Naive B cell (primary cell): ENCODE results near the gene ACSL1. TPM values are rescaled to one million over a fixed set of nuclear protein-coding genes. Genes with fewer than 3 reads are reported as not detected.
"Not testable (repeated sequence)": the region's sequence is repeated elsewhere in the genome, so short reads cannot be mapped to it uniquely, and the experiment has no call there.

Experiments used
- ATAC-seq, 2 donors: fragments of 150-1000 bp; cut with Tn5 transposase; 2 replicates each; pipeline ENCODE4 v1.10.0; 2021; ENCODE audit warnings: low read depth in 2 of 2, mild to moderate bottlenecking in 2 of 2, moderate library complexity in 2 of 2
- DNase-seq: peaks from one replicate; pipeline ENCODE4 v3.0.0; 2022
- H3K27ac Mint-ChIP-seq, 6 donors: one replicate each; pipeline ENCODE4 v1.8.0; 2020 to 2022; ENCODE audit warnings: mild to moderate bottlenecking in 6 of 6, mixed read lengths in 6 of 6, moderate library complexity in 5 of 6, inconsistent platforms in 2 of 6
- H3K27me3 Mint-ChIP-seq, 3 donors: one replicate each; pipeline ENCODE4 v1.8.0; 2021 to 2022; ENCODE audit warnings: mixed read lengths in 3 of 3, mild to moderate bottlenecking in 1 of 3
- H3K36me3 Mint-ChIP-seq, 2 donors: one replicate each; pipeline ENCODE4 v1.8.0; 2020 to 2022; ENCODE audit warnings: mixed read lengths in 2 of 2, inconsistent platforms in 1 of 2, mild to moderate bottlenecking in 1 of 2
- H3K4me1 Mint-ChIP-seq, 3 donors: one replicate each; pipeline ENCODE4 v1.8.0; 2020 to 2022; ENCODE audit warnings: mixed read lengths in 3 of 3, inconsistent platforms in 1 of 3, mild to moderate bottlenecking in 1 of 3, moderate library complexity in 1 of 3
- H3K4me3 Mint-ChIP-seq, 8 donors: one replicate each; pipeline ENCODE4 v1.8.0; 2020 to 2022; ENCODE audit warnings: mild to moderate bottlenecking in 8 of 8, mixed read lengths in 8 of 8, moderate library complexity in 8 of 8, inconsistent platforms in 2 of 8
- H3K9me3 Mint-ChIP-seq, 7 donors: one replicate each; pipeline ENCODE4 v1.8.0; 2020 to 2022; ENCODE audit warnings: mixed read lengths in 7 of 7, mild to moderate bottlenecking in 5 of 7, inconsistent platforms in 2 of 7, moderate library complexity in 1 of 7
- polyA plus RNA-seq, 6 donors: library from polyadenylated mRNA; unstranded; fragments of 300-500 nt; fragmentation: Illumina TruSeq; gene quantifications; one replicate each; pipeline ENCODE4 v1.2.3, GENCODE V29; 2021; ENCODE audit warnings: low read depth in 6 of 6

Gene ACSL1
- polyA plus RNA-seq, 6 donors from 2014 or later: 5.0 to 10.1 (median 6.8) TPM

DNA sequence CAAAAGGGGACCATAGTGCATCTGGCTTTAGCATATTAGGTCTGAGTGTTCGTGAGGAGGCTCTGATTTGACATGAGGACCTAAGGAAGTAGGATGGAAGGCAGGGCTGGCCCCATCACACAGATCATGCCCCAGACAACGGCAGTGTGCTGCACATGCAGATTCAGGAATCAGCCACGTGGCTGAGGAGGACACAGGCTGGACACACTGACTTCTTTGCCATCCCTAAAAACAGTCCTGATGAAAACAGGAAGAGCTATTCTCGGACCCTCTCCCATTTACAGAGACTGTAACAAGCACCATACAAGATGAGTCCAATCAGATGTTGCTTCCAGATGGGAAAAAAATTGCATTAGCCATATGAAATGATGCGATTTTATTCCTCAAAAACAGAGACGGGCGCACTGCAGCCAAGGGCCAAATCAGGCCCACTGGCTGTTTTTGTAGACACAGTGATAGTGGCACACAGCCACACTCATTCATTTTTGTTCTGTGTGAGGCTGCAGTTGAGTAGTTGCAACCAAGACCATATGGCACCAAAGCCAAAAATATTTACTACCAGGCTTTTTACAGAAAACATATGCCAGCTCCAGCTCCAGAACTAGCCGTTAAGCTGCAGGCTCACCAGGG, 41.0 kb downstream of the ACSL1 start:
- Mint-ChIP-seq H3K4me3 (no peak overlapping the region), H3K4me1 (peaks cover 15 to 26% (median 25%) of the 10 kb centered on the region in 3 donors), H3K9me3 (no peaks in the 10 kb centered on the region), H3K36me3 (peaks cover 0 to 9% of the 10 kb centered on the region in 2 donors), H3K27me3 (no peaks in the 10 kb centered on the region), H3K27ac (no peak overlapping the region)
- ATAC-seq (no peak), DNase-seq (no peak)

DNA sequence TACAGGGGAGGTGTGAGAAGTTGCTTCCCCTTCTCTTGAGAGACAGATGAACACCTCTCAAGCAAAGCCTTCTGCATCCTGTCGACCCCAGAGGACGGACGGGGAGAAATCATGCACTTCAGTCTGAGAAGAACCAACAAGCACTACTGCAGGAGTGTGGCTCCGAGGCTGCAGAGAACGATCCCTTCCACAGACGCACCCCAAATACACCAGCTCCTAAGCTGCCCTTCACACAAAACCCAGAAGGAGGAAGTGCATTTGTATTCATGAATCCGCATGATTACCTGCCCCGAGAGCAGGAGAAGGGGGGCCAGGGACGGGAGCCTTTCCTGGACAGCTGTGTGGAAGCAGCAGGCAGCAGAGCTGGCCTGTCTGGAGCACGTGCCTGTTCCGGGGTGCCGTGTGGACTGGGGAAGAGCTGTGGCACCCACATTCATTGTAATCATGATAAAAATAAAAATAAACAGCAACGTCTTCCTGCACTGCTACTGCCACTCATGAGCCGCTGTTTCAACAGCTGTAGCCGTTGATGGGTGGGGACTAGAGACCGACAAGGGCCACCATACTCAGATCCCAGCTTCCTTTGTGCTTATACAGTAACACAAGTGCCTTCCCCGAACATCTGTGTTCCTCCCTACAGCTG, 42.9 kb downstream of the ACSL1 start:
- Mint-ChIP-seq H3K9me3 (no peaks in the 10 kb centered on the region), H3K4me3 (peak overlapping the region; percentile 63 to 95 (median 88)), H3K36me3 (peaks cover 6 to 16% of the 10 kb centered on the region in 2 donors), H3K27me3 (no peaks in the 10 kb centered on the region), H3K27ac (peak overlapping the region; percentile 37 to 91 (median 82)), H3K4me1 (peaks cover 15 to 26% (median 25%) of the 10 kb centered on the region in 3 donors)
- DNase-seq: peak; percentile 37
- ATAC-seq: peak; percentile 81 to 84

DNA sequence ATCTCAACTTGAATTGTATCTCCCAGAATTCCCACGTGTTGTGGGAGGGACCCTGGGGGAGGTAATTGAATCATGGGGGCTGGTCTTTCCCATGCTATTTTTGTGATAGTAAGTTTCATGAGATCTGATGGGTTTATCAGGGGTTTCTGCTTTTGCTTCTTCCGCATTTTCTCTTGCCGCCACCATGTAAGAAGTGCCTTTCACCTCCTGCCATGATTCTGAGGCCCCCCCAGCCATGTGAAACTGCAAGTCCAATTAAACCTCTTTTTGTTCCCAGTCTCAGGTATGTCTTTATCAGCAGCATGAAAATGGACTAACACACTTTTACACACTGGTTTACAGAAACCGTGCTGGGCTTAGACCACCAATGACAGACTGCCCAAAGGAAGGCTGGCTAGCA, 46.6 kb downstream of the ACSL1 start:
- not testable (repeated sequence) for H3K27me3 Mint-ChIP-seq, DNase-seq, H3K9me3 Mint-ChIP-seq, ATAC-seq, H3K36me3 Mint-ChIP-seq, H3K4me3 Mint-ChIP-seq, H3K27ac Mint-ChIP-seq
- peaks cover 12 to 26% (median 25%) of the 10 kb centered on the region in 3 donors for H3K4me1 Mint-ChIP-seq

DNA sequence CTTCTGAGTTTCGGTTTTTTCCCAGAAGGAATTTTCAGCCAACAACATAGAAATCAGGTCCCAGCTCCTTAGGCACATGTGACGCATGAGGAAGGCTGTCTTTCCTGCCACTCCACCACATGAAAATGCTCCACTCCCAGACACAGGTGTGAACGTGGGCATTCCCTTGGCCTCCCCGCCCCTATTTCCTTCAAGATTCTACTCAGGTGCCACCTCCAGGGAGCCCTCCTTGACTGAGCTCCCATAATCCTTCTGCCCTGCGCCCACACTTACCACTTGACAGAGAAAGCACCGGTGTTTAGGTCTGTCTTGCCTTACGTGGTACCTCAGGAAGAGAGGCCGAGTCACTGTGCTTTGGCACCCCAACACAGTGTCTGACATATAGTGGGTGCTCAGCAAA, 47.4 kb downstream of the ACSL1 start:
- Mint-ChIP-seq H3K4me3 (no peak overlapping the region), H3K9me3 (no peaks in the 10 kb centered on the region), H3K36me3 (peaks cover 6 to 7% of the 10 kb centered on the region in 2 donors), H3K4me1 (peaks cover 12 to 20% (median 18%) of the 10 kb centered on the region in 3 donors), H3K27me3 (no peaks in the 10 kb centered on the region), H3K27ac (peak overlapping the region in 1 of 6 donors; percentile 32)
- DNase-seq: no peak
- no peak for ATAC-seq

DNA sequence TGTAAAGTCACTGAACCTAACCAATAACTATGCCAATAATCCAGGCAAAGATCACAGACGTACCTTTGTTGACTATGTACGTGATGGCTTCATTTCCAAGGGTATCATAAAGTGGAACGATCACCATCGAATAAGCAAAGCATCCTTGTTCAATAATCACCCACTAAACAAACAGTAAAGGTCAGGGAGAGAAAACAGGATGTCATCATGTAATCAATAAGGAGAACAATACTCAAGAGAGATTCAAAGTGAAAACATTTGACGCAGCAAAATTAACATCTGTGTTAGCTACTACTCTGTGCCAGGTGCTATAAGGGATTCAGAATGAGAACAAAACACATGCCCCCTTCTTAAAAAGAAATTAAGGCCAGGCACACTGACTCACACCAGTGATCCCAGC, 48.9 kb downstream of the ACSL1 start:
- H3K36me3 Mint-ChIP-seq: peaks cover 6 to 7% of the 10 kb centered on the region in 2 donors
- H3K9me3 Mint-ChIP-seq: no peaks in the 10 kb centered on the region
- peaks cover 0 to 5% (median 4%) of the 10 kb centered on the region in 3 donors for H3K4me1 Mint-ChIP-seq
- ATAC-seq: no peak
- H3K27ac Mint-ChIP-seq: peak overlapping the region in 2 of 6 donors; percentile 45 to 51
- H3K27me3 Mint-ChIP-seq: no peaks in the 10 kb centered on the region
- DNase-seq: no peak
- H3K4me3 Mint-ChIP-seq: no peak overlapping the region

DNA sequence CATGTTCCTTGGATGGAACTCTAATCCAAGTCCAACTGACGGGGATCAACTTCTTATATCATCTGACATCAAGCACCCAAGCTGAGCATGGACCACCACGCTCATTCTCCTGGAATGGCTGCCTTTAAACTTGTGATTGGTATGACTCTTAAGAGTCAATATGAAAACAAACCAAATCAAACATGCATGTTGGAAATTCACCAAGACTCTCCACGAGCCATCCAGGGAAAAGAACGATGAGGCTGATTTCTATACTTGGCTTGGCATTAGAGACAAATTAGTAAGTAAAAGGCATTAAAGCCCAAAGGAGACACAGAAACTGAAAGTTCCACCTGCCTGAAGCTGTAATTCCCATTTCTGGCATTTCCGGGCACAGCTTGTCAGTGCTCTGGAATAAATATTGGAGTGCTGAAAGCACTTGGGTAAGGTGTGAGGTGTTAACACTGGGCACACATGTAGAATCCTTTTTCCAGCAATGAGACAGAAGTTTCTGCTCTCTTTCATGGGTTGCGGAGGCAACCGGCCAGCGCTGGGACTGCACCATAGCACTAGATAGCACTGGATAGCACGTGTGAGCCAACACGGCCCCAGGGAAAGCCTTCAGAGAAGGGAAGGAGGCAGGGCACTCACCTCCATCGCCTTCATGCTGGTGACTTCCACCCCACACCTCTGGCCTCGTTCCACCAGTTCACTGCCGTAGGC, 49.8 kb downstream of the ACSL1 start:
- Mint-ChIP-seq H3K4me3 (no peak overlapping the region), H3K36me3 (peaks cover 6 to 7% of the 10 kb centered on the region in 2 donors), H3K9me3 (no peaks in the 10 kb centered on the region), H3K27ac (no peak overlapping the region), H3K27me3 (no peaks in the 10 kb centered on the region), H3K4me1 (no peaks in the 10 kb centered on the region)
- ATAC-seq (no peak), DNase-seq (no peak)

DNA sequence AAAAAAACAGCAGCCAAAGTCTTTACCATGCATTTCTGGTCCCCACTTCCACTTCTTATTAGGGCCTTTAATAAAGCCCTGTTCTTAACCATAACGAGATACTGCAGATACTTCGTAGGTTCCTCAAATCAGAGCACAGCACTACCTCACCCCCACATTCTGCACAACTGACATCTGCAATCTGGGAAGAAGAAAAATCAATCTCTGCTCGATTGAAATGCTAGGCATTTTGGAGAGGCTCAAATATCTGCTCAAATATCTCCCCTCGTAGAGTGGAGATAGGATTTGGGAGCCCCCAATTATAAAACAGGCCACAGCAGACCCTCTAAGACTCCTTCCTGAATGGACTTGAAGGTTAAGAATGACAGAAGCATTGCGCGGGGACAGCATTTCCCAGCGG, 51.6 kb downstream of the ACSL1 start:
- ATAC-seq (no peak), DNase-seq (no peak)
- Mint-ChIP-seq H3K36me3 (peaks cover 2 to 3% of the 10 kb centered on the region in 2 donors), H3K27ac (no peak overlapping the region), H3K4me1 (no peaks in the 10 kb centered on the region), H3K9me3 (no peaks in the 10 kb centered on the region), H3K4me3 (no peak overlapping the region), H3K27me3 (no peaks in the 10 kb centered on the region)

DNA sequence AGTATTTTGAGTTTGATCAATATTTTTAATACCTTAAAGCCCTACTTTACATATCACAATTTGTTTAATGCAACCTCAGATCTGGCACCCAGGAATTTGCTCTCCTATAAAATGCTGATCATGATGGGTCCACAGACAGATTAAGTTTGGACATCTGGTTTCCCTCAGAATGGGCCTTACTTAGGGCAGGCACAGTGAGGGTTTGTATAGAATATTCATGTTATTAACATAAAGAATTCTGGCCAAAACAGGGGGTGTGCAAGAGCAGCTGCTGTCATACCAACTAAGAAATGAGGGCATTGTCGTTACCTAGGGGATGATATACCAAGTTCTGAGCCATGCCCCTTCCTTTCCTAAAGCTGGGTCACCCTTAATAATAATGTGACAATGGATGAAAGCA, 54.4 kb downstream of the ACSL1 start:
- Mint-ChIP-seq H3K4me3 (no peak overlapping the region), H3K4me1 (no peaks in the 10 kb centered on the region), H3K27ac (peak overlapping the region in 1 of 6 donors; percentile 19), H3K27me3 (no peaks in the 10 kb centered on the region), H3K36me3 (peaks cover 10 to 12% of the 10 kb centered on the region in 2 donors), H3K9me3 (no peaks in the 10 kb centered on the region)
- ATAC-seq: no peak
- no peak for DNase-seq

DNA sequence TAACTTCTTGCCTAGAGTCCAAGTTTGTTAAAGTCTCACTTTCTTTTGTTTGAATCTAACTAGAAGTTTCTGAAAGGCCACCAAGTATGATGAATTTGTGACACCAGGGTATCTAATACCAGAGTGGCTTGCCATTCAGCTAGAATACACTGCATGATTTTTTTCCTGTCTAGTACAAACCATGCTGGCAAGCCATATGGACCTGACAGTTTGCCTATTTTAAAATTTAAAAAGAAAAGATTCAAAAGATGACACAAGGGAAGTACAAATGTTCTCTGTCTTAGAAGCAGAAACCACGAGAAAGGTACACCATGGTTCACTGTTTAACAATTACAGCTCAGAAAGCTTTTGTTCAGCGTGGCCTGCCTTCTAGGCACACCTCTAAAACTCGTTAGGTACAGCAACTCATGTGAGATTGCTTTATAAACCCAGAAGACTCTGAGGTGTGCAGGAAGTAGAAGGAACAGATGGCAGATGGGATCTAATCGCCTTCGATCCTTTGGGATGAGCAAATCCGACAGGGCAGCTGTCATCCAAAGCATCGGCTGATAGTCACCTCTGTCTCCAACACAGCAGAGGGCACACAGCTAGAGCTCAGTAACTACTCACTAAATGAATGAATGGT, 56.5 kb downstream of the ACSL1 start:
- Mint-ChIP-seq H3K4me1 (no peaks in the 10 kb centered on the region), H3K36me3 (peaks cover 18 to 20% of the 10 kb centered on the region in 2 donors), H3K27ac (no peak overlapping the region), H3K4me3 (no peak overlapping the region), H3K9me3 (no peaks in the 10 kb centered on the region), H3K27me3 (no peaks in the 10 kb centered on the region)
- no peak for ATAC-seq
- no peak for DNase-seq

DNA sequence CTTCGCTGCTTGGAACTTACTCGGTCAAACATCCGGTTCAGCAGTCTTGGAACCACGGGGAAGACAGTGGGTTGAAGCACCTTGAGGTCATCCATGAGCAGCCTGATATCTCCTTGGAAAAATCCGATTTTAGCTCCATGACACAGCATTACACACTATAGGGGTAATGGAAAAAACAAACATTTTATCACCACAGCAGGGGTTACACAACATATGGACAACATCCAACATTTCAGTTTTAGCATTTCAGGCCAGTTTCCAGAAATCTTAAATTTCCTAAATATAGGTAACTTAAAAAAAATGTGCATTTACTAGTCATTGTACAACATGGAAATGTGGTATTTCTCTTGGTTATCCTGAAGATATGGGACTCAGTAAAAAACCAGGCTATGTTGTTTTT, 57.5 kb downstream of the ACSL1 start:
- Mint-ChIP-seq H3K36me3 (peaks cover 18 to 24% of the 10 kb centered on the region in 2 donors), H3K27ac (no peak overlapping the region), H3K27me3 (no peaks in the 10 kb centered on the region), H3K4me1 (no peaks in the 10 kb centered on the region), H3K9me3 (peaks cover 0 to 1% (median 0%) of the 10 kb centered on the region in 7 donors), H3K4me3 (peak overlapping the region in 1 of 8 donors; percentile 30)
- DNase-seq (no peak), ATAC-seq (no peak)

DNA sequence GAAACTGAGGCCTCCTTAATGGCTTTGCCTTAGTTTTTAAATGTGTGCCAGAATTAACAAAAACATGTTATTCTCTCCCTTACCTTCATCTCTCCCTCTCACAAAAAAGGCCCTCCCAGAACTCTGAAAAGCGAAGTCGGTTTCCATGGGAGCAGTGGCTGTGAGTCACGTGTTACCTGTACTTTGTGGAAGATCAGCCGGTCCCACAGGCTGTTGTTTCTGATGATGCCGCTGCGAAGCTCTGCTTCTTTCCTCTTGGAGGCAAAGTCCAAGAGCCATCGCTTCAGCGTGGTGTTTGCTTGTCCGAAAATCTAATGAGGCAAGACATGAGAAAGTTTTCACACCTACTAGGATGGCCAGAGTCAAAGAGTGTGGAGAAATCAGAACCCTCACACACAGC, 59.3 kb downstream of the ACSL1 start:
- Mint-ChIP-seq H3K27ac (no peak overlapping the region), H3K4me1 (peaks cover 0 to 12% (median 3%) of the 10 kb centered on the region in 3 donors), H3K27me3 (no peaks in the 10 kb centered on the region), H3K36me3 (peaks cover 18 to 37% of the 10 kb centered on the region in 2 donors), H3K4me3 (no peak overlapping the region), H3K9me3 (peaks cover 0 to 1% (median 0%) of the 10 kb centered on the region in 7 donors)
- ATAC-seq: no peak
- DNase-seq: no peak

DNA sequence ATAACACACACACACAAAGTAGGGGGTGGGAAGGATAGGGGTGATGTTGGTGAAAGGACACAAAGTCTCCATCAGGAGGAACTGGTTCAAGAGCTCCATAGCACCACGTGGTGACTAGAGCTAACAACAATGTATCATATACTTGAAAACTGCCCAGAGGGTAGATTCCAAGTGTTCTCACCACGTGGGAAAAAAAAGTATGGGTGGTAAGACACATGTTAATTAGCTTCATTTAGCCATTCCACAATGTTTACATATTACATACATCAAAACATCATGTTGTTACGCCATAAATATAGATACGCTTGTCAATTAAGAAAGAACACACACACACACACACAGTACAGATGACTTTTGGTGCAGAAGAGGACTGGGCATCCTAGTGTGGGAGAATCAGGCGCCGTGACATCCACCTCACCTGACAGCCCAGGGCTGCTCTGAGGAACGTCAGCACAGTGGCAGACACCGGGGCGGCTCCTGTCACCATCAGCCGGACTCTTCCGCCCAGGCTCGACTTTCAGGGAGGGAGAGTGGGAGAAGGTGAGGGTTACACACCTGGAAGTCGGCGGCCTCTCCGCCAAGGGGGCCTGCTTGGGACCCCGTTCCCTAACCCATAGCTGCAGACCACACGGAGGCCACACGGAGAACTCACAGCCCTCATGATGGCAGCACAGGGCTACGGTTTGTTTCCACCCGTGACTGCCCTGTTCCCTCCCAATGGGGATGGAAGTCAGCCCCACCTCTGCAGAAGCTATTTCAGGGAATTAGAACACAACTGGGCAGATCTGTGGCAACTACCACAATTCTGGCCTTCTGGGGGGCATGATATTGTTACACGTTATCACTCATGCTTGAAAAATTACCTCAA, 60.1 kb downstream of the ACSL1 start:
- H3K9me3 Mint-ChIP-seq: peaks cover 0 to 1% (median 0%) of the 10 kb centered on the region in 7 donors
- H3K27ac Mint-ChIP-seq: no peak overlapping the region
- H3K27me3 Mint-ChIP-seq: no peaks in the 10 kb centered on the region
- no peak for DNase-seq
- no peak for ATAC-seq
- no peak overlapping the region for H3K4me3 Mint-ChIP-seq
- peaks cover 0 to 12% (median 3%) of the 10 kb centered on the region in 3 donors for H3K4me1 Mint-ChIP-seq
- H3K36me3 Mint-ChIP-seq: peaks cover 18 to 38% of the 10 kb centered on the region in 2 donors

DNA sequence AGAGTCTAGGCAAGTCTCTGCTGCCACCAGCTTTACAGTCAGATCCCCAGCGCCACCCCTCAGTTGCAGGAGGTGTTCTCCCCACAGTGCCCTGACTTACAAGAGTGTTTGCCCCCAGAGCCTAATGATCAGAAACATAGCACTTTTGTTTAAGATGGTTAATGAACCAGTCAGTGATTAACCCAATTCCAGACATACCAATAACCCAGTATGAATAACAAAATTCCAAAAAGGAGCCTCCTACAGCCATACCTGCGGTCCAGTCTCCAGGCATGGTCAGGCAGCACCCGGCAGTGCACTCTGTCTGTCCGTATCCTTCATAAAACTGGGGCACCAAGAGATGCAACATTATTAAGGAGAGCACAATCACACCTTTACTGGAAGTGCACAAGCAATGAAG, 61.2 kb downstream of the ACSL1 start:
- Mint-ChIP-seq H3K9me3 (peaks cover 0 to 1% (median 0%) of the 10 kb centered on the region in 7 donors), H3K4me1 (peaks cover 0 to 12% (median 3%) of the 10 kb centered on the region in 3 donors), H3K36me3 (peaks cover 26 to 46% of the 10 kb centered on the region in 2 donors), H3K4me3 (no peak overlapping the region), H3K27ac (peak overlapping the region in 1 of 6 donors; percentile 49), H3K27me3 (no peaks in the 10 kb centered on the region)
- DNase-seq (no peak), ATAC-seq (no peak)
